Loucy (cell line): Measurements from ENCODE around the gene MBD6.

Experiments
- H2AFZ ChIP-seq: fragments of 200-600 bp; sonication (generic); 2 replicates; pipeline ENCODE4 v1.6.0; 2016; ENCODE audit warnings: antibody characterized with exemption, mild to moderate bottlenecking, low read length, moderate library complexity
- H3F3A ChIP-seq: fragments of 200-600 bp; 2 replicates; pipeline ENCODE4 v1.6.0; 2016; ENCODE audit warnings: antibody characterized with exemption, low read depth, mild to moderate bottlenecking
- H3K27me3 ChIP-seq: fragments of 200-600 bp; sonication (generic); 2 replicates; pipeline ENCODE4 v1.6.1; 2014; ENCODE audit warnings: low read length, mild to moderate bottlenecking; ENCODE audit not compliant: insufficient read depth, poor library complexity, severe bottlenecking
- H3K36me3 ChIP-seq: fragments of 200-600 bp; sonication (generic); 2 replicates; pipeline ENCODE4 v1.6.1; 2016; ENCODE audit warnings: low read length; ENCODE audit not compliant: insufficient read depth
- H3K4me1 ChIP-seq: fragments of 200-600 bp; sonication (generic); 2 replicates; pipeline ENCODE4 v1.5.1; 2014; ENCODE audit warnings: low read length, mild to moderate bottlenecking; ENCODE audit not compliant: insufficient read depth, poor library complexity, severe bottlenecking
- H3K4me2 ChIP-seq: fragments of 200-600 bp; sonication (generic); 2 replicates; pipeline ENCODE4 v1.6.0; 2014; ENCODE audit warnings: antibody characterized with exemption, low read length, low read depth, mild to moderate bottlenecking; ENCODE audit not compliant: poor library complexity, severe bottlenecking
- H3K4me3 ChIP-seq: fragments of 200-600 bp; sonication (generic); 2 replicates; pipeline ENCODE4 v1.5.1; 2014; ENCODE audit warnings: low read length, mild to moderate bottlenecking, mixed read lengths; ENCODE audit not compliant: poor library complexity, severe bottlenecking
- H3K79me2 ChIP-seq: fragments of 200-600 bp; sonication (generic); 2 replicates; pipeline ENCODE4 v1.6.1; 2014; ENCODE audit warnings: low read length; ENCODE audit not compliant: insufficient read depth
- H3K9ac ChIP-seq: fragments of 200-600 bp; sonication (generic); 2 replicates; pipeline ENCODE4 v1.6.0; 2014; ENCODE audit warnings: mild to moderate bottlenecking, low read depth, low read length, moderate library complexity; ENCODE audit not compliant: poor library complexity, severe bottlenecking
- H3K9me2 ChIP-seq: fragments of 200-600 bp; sonication (generic); replicated peaks from 2 replicates; pipeline ENCODE4 v1.6.1; 2016; ENCODE audit warnings: low read depth, low read length, mixed read lengths
- H3K9me3 ChIP-seq: fragments of 200-600 bp; sonication (generic); 2 replicates; pipeline ENCODE4 v1.6.1; 2014; ENCODE audit warnings: mild to moderate bottlenecking, antibody characterized with exemption, low read length, low read depth; ENCODE audit not compliant: insufficient read depth
- H4K20me1 ChIP-seq: fragments of 200-600 bp; sonication (generic); 2 replicates; pipeline ENCODE4 v1.6.0; 2014; ENCODE audit warnings: antibody characterized with exemption, low read length, mild to moderate bottlenecking; ENCODE audit not compliant: insufficient read depth, poor library complexity, severe bottlenecking
- EZH2phosphoT487 ChIP-seq: fragments of 200-600 bp; IDR thresholded peaks from 2 replicates; pipeline ENCODE4 v1.6.1; 2018; ENCODE audit warnings: antibody characterized with exemption, mild to moderate bottlenecking, moderate library complexity, borderline replicate concordance
- TF ChIP-seq, protein P1 (sequence below): fragments of 200-600 bp; sonication (generic); conservative IDR thresholded peaks from 2 replicates; pipeline ENCODE4 v1.5.1; 2014; ENCODE audit warnings: mild to moderate bottlenecking, antibody characterized with exemption, low read length

The MBD6 gene

DNA sequence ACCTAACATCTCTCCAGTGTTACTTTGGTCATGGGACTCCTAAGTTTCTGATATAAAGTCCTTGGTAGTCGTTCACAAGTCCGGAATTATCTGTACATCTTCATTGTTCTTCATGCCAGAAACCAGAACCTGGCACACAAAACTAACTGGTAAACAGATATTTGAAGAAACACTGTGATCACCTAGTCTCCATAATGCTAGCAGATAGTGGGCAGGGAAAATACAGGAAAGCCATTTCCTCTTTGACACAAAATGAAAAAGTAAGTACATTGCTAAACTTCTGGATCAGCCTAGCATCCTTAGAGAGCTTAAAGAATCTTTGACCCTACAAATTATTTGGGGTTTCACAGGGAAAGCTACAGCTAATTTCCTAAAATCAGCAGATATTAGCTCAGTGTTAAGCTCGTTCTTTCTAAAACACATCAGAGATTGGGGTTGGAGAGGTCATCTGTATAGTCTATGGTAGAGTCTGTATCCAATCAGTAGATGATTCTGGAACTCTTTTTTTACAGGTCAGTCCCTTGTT is 7.2 kb upstream of the MBD6 start:
- Histone ChIP-seq H3K9ac (no peak overlapping the region), H2AFZ (no peak overlapping the region), H3K4me2 (no peak overlapping the region), H3K4me1 (peaks cover 15% of the 10 kb centered on the region), H3K9me2 (no peaks in the 10 kb centered on the region), H3K27me3 (no peaks in the 10 kb centered on the region), H3K36me3 (peaks cover 74% of the 10 kb centered on the region), H3K79me2 (peaks cover 31% of the 10 kb centered on the region), H3K4me3 (no peak overlapping the region), H3F3A (no peaks in the 10 kb centered on the region; the same call in 1 of the 2 replicates), H3K9me3 (no peaks in the 10 kb centered on the region), H4K20me1 (peaks cover 35% of the 10 kb centered on the region)
- TF ChIP-seq, protein P1, sequence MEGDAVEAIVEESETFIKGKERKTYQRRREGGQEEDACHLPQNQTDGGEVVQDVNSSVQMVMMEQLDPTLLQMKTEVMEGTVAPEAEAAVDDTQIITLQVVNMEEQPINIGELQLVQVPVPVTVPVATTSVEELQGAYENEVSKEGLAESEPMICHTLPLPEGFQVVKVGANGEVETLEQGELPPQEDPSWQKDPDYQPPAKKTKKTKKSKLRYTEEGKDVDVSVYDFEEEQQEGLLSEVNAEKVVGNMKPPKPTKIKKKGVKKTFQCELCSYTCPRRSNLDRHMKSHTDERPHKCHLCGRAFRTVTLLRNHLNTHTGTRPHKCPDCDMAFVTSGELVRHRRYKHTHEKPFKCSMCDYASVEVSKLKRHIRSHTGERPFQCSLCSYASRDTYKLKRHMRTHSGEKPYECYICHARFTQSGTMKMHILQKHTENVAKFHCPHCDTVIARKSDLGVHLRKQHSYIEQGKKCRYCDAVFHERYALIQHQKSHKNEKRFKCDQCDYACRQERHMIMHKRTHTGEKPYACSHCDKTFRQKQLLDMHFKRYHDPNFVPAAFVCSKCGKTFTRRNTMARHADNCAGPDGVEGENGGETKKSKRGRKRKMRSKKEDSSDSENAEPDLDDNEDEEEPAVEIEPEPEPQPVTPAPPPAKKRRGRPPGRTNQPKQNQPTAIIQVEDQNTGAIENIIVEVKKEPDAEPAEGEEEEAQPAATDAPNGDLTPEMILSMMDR = no peak
- no peak for TF ChIP-seq EZH2phosphoT487

GRCh38 chr12:57515934-57516541 is 6.6 kb upstream of the MBD6 start:
- Histone ChIP-seq H3K4me1 (peaks cover 17% of the 10 kb centered on the region), H3K4me3 (no peak overlapping the region), H3K9me2 (no peaks in the 10 kb centered on the region), H3K79me2 (peaks cover 31% of the 10 kb centered on the region), H3K4me2 (no peak overlapping the region), H4K20me1 (peaks cover 35% of the 10 kb centered on the region), H3K36me3 (peaks cover 70% of the 10 kb centered on the region), H3K9me3 (no peaks in the 10 kb centered on the region), H3F3A (peaks cover 3% of the 10 kb centered on the region), H3K9ac (no peak overlapping the region), H2AFZ (no peak overlapping the region), H3K27me3 (no peaks in the 10 kb centered on the region)
- TF ChIP-seq, protein P1 = no peak
- TF ChIP-seq EZH2phosphoT487 = no peak

GRCh38 chr12:57516617-57517153 is 5.9 kb upstream of the MBD6 start:
- Histone ChIP-seq H3K9me3 (no peaks in the 10 kb centered on the region), H3K79me2 (peaks cover 31% of the 10 kb centered on the region), H3K4me1 (peaks cover 24% of the 10 kb centered on the region), H3K4me2 (no peak overlapping the region), H4K20me1 (peaks cover 35% of the 10 kb centered on the region), H3K4me3 (no peak overlapping the region), H3K9me2 (no peaks in the 10 kb centered on the region), H3K36me3 (peaks cover 64% of the 10 kb centered on the region), H2AFZ (no peak overlapping the region), H3K27me3 (no peaks in the 10 kb centered on the region), H3F3A (peaks cover 8% of the 10 kb centered on the region), H3K9ac (no peak overlapping the region)
- no peak for TF ChIP-seq EZH2phosphoT487
- TF ChIP-seq, protein P1 = no peak
